ENCODE data around the gene RAPGEF6. TPM values are rescaled to one million over a fixed set of nuclear protein-coding genes. Genes with fewer than 3 reads are reported as not detected.

The RAPGEF6 gene
- total and polyA plus RNA-seq, 2 of the 4 experiments (the other 2 are of a cell fraction), result 5.8 to 18.8 TPM

- no peaks in the 10 kb centered on the region for H3K9me3 ChIP-seq (ENCODE audit: control insufficient read depth, insufficient read depth, low read length)
- no peak overlapping the region for H2BK20ac ChIP-seq (ENCODE audit: low read depth, low read length)
- H3K18ac ChIP-seq (ENCODE audit: low read depth, low read length), result no peak overlapping the region
- H2BK5ac ChIP-seq (ENCODE audit: low read depth, low read length, poor library complexity, severe bottlenecking), result no peak overlapping the region
- no peaks in the 10 kb centered on the region for H3K9me1 ChIP-seq (ENCODE audit: insufficient read depth, low read length)
- TF ChIP-seq USF2 (IDR thresholded peaks at IDR 0.05; ENCODE audit: low read depth, low read length), result no peak
- H3K4me2 ChIP-seq (ENCODE audit: low read depth, low read length), result no peak overlapping the region
- BruUV-seq (replicated peaks), result no TSS peak
- H3K23ac ChIP-seq (ENCODE audit: low read depth, low read length), result no peak overlapping the region
- H3K79me1 ChIP-seq (ENCODE audit: low read depth in 1 of 2, low read length in 2 of 2), result peaks cover 7 to 8% of the 10 kb centered on the region in 2 experiments; a peak in 2 of 4 replicates
- H3K27ac ChIP-seq (ENCODE audit: insufficient read depth, low read length), result no peak overlapping the region
- H2AFZ ChIP-seq (replicated peaks; ENCODE audit: low read length, poor library complexity), result no peak overlapping the region
- H2AK9ac ChIP-seq (replicated peaks; ENCODE audit: low read depth, low read length, poor library complexity), result no peak overlapping the region
- ChIA-PET POLR2A (ENCODE audit: unreplicated experiment) (no interaction called here), CTCF (no interaction called here)
- no peak overlapping the region for H3K9ac ChIP-seq (ENCODE audit: low read depth, low read length)
- intact Hi-C loops (cut with micrococcal nuclease), result no loop called here
- H3K4me1 ChIP-seq (ENCODE audit: control insufficient read depth, insufficient read depth, low read length), result no peaks in the 10 kb centered on the region
- no peak overlapping the region for H2BK15ac ChIP-seq (ENCODE audit: low read depth, low read length)
- no peak overlapping the region for H3K4me3 ChIP-seq (ENCODE audit: insufficient read depth, low read depth, low read length)
- no peak overlapping the region for H3K4ac ChIP-seq (ENCODE audit: low read depth, low read length)
- WGBS, 2 experiments (ENCODE audit: extremely low coverage in 2 of 2, insufficient read length in 1 of 2), result no CpG with 5 or more reads among the region's 4 CpGs
- peak; percentile 69 for DNase-seq
- no peak overlapping the region for H2AK5ac ChIP-seq (ENCODE audit: low read depth, low read length)
- no peak overlapping the region for H4K91ac ChIP-seq (ENCODE audit: insufficient read depth, low read depth, low read length)
- H4K5ac ChIP-seq (ENCODE audit: low read depth, low read length), result no peak overlapping the region
- in situ Hi-C loops (cut with MboI; ENCODE audit: low sequenced_read_pairs), result no loop called here
- no peak overlapping the region for H3K56ac ChIP-seq (ENCODE audit: extremely low read depth, insufficient read depth, low read length)
- H3K36me3 ChIP-seq (ENCODE audit: control insufficient read depth, insufficient read depth, low read length), result peaks cover 19% of the 10 kb centered on the region
- dilution Hi-C loops (cut with HindIII; ENCODE audit: low sequenced_read_pairs, unreplicated experiment), result no loop called here
- no peak for ATAC-seq (ENCODE audit: low read depth)
- H2BK120ac ChIP-seq (ENCODE audit: low read depth, low read length), result no peak overlapping the region
- no peak overlapping the region for H3K14ac ChIP-seq (replicated peaks; ENCODE audit: low read depth, low read length)
- no peaks in the 10 kb centered on the region for H4K20me1 ChIP-seq (ENCODE audit: insufficient read depth, low read length)
- H3K27me3 ChIP-seq (ENCODE audit: control insufficient read depth, insufficient read depth, low read length), result no peaks in the 10 kb centered on the region
- H4K8ac ChIP-seq (ENCODE audit: low read depth in 2 of 2, low read length in 2 of 2), result no peak overlapping the region
These were observed 240.9 kb downstream of the RAPGEF6 start for GRCh38 chr5:131394128-131394527.

Measured in IMR-90 (cell line).